Suprapubic skin (tissue), 4 donors: ENCODE measurements around the gene TMEM63A. TPM values are rescaled to one million over a fixed set of nuclear protein-coding genes. Genes with fewer than 3 reads are reported as not detected.

ENCODE experiments used
- DNase-seq, 2 donors: peaks; one replicate each; pipeline ENCODE4 v3.0.0-alpha.2; 2019; ENCODE audit warnings: low spot score in 2 of 2
- H3K27ac ChIP-seq: fragments of 200-600 bp; sonication (generic); one replicate; pipeline ENCODE4 v1.5.1; 2019
- H3K27me3 ChIP-seq: fragments of 200-600 bp; sonication (generic); one replicate; pipeline ENCODE4 v1.5.1; 2019
- H3K36me3 ChIP-seq: fragments of 200-600 bp; sonication (generic); one replicate; pipeline ENCODE4 v1.5.1; 2019
- H3K4me1 ChIP-seq: fragments of 200-600 bp; sonication (generic); one replicate; pipeline ENCODE4 v1.5.1; 2019
- H3K4me3 ChIP-seq: fragments of 200-600 bp; sonication (generic); one replicate; pipeline ENCODE4 v1.5.1; 2019; ENCODE audit warnings: mild to moderate bottlenecking
- H3K9me3 ChIP-seq: fragments of 200-600 bp; sonication (generic); one replicate; pipeline ENCODE4 v1.5.1; 2019
- CTCF ChIP-seq, 2 donors: fragments of 200-600 bp in 1 of 2; fragments of 450-650 bp in 1 of 2; sonication (generic) in 1 of 2; IDR thresholded peaks; one replicate each; pipeline ENCODE4 v1.5.1; 2016 to 2019; ENCODE audit warnings: antibody characterized with exemption in 2 of 2, mild to moderate bottlenecking in 1 of 2, moderate library complexity in 1 of 2
- EP300 ChIP-seq: sonication (generic); formaldehyde crosslinking; IDR thresholded peaks from one replicate; pipeline ENCODE4 v1.6.1; 2017; ENCODE audit warnings: antibody characterized with exemption
- POLR2A ChIP-seq, 2 donors: fragments of 450-650 bp; IDR thresholded peaks; one replicate each; pipeline ENCODE4 v1.6.1; 2017; ENCODE audit warnings: antibody characterized with exemption in 2 of 2, mild to moderate bottlenecking in 2 of 2, moderate library complexity in 2 of 2
- POLR2AphosphoS5 ChIP-seq, 3 donors: sonication (generic); formaldehyde crosslinking; IDR thresholded peaks; one replicate each; pipeline ENCODE4 v1.6.1; 2017; ENCODE audit warnings: antibody characterized with exemption in 3 of 3
- WGBS: methylation state at CpG from one replicate; pipeline ENCODE4 v1.1.5; 2018; 5-methylcytosine and 5-hydroxymethylcytosine counted together
- total RNA-seq, 4 donors: library from RNA; depleted of rRNA; stranded (reverse); fragments of >200 nt; gene quantifications; one replicate each; pipeline ENCODE4 v1.1.0, GENCODE V29; 2016

The TMEM63A gene
- total RNA-seq, 4 donors from 2014 or later = 32.6 to 162 (median 48.9) TPM

- TF ChIP-seq POLR2A (IDR thresholded peaks at IDR 0.05) (no peak), EP300 (no peak), CTCF (IDR thresholded peaks at IDR 0.05) (no peak), POLR2AphosphoS5 (IDR thresholded peaks at IDR 0.05) (no peak)
- Histone ChIP-seq H3K27ac (peak overlapping the region; percentile 51), H3K9me3 (no peaks in the 10 kb centered on the region), H3K27me3 (no peaks in the 10 kb centered on the region), H3K4me1 (peaks cover 37% of the 10 kb centered on the region), H3K36me3 (peaks cover 71% of the 10 kb centered on the region), H3K4me3 (no peak overlapping the region)
- DNase-seq = no peak
- 93% methylated on average over 11 of the region's 11 CpGs for WGBS
These were observed 7.7 kb downstream of the TMEM63A start for GRCh38 chr1:225874431-225874830.

GRCh38 chr1:225873281-225873850, 8.8 kb downstream of the TMEM63A start:
- TF ChIP-seq POLR2AphosphoS5 (IDR thresholded peaks at IDR 0.05) (no peak), POLR2A (IDR thresholded peaks at IDR 0.05) (no peak), CTCF (IDR thresholded peaks at IDR 0.05) (no peak), EP300 (no peak)
- 83% methylated on average over 9 of the region's 10 CpGs for WGBS
- Histone ChIP-seq H3K27ac (no peak overlapping the region), H3K27me3 (no peaks in the 10 kb centered on the region), H3K4me1 (peaks cover 27% of the 10 kb centered on the region), H3K36me3 (peaks cover 82% of the 10 kb centered on the region), H3K4me3 (no peak overlapping the region), H3K9me3 (no peaks in the 10 kb centered on the region)
- no peak for DNase-seq

- Histone ChIP-seq H3K9me3 (no peaks in the 10 kb centered on the region), H3K27ac (no peak overlapping the region), H3K27me3 (no peaks in the 10 kb centered on the region), H3K4me3 (no peak overlapping the region), H3K4me1 (peaks cover 14% of the 10 kb centered on the region), H3K36me3 (peaks cover 89% of the 10 kb centered on the region)
- no peak for DNase-seq
- 83% methylated on average over 3 of the region's 3 CpGs for WGBS
- TF ChIP-seq POLR2AphosphoS5 (IDR thresholded peaks at IDR 0.05) = no peak
- no peak for TF ChIP-seq EP300
- TF ChIP-seq POLR2A (IDR thresholded peaks at IDR 0.05) = no peak
- TF ChIP-seq CTCF (IDR thresholded peaks at IDR 0.05) = no peak
These were observed 10.1 kb downstream of the TMEM63A start for GRCh38 chr1:225872075-225872430.

GRCh38 chr1:225871359-225872074, 10.7 kb downstream of the TMEM63A start:
- no peaks in the 10 kb centered on the region for H3K9me3 ChIP-seq
- H3K27me3 ChIP-seq = no peaks in the 10 kb centered on the region
- WGBS = 75% methylated on average over 11 of the region's 11 CpGs
- peaks cover 13% of the 10 kb centered on the region for H3K4me1 ChIP-seq
- TF ChIP-seq POLR2A (IDR thresholded peaks at IDR 0.05) (no peak), EP300 (no peak), POLR2AphosphoS5 (IDR thresholded peaks at IDR 0.05) (no peak), CTCF (IDR thresholded peaks at IDR 0.05) (no peak)
- no peak for DNase-seq
- H3K36me3 ChIP-seq = peaks cover 89% of the 10 kb centered on the region
- no peak overlapping the region for H3K4me3 ChIP-seq
- H3K27ac ChIP-seq = no peak overlapping the region

GRCh38 chr1:225870911-225871310, 11.3 kb downstream of the TMEM63A start:
- WGBS = 65% methylated on average over 3 of the region's 3 CpGs
- peaks cover 13% of the 10 kb centered on the region for H3K4me1 ChIP-seq

More at GRCh38 chr1:225870911-225871310, 11.3 kb downstream of the TMEM63A start:
- no peak overlapping the region for H3K4me3 ChIP-seq
- H3K9me3 ChIP-seq = no peaks in the 10 kb centered on the region
- H3K27ac ChIP-seq = no peak overlapping the region
- TF ChIP-seq EP300 = no peak
- TF ChIP-seq CTCF (IDR thresholded peaks at IDR 0.05) = no peak
- TF ChIP-seq POLR2A (IDR thresholded peaks at IDR 0.05) = no peak
- no peak for TF ChIP-seq POLR2AphosphoS5 (IDR thresholded peaks at IDR 0.05)
- H3K27me3 ChIP-seq = no peaks in the 10 kb centered on the region
- DNase-seq = no peak
- peaks cover 90% of the 10 kb centered on the region for H3K36me3 ChIP-seq
